Vagina (tissue), 2 donors: ENCODE data around the gene LAMA1. TPM values are rescaled to one million over a fixed set of nuclear protein-coding genes. Genes with fewer than 3 reads are reported as not detected.

Source experiments
- DNase-seq, 2 donors: peaks; one replicate each; pipeline ENCODE4 v3.0.0-alpha.2; 2017; ENCODE audit errors: extremely low spot score in 2 of 2
- H3K27ac ChIP-seq: fragments of 200-600 bp; sonication (generic); one replicate; pipeline ENCODE4 v1.5.1; 2019
- H3K27me3 ChIP-seq: fragments of 200-600 bp; sonication (generic); one replicate; pipeline ENCODE4 v1.5.1; 2019
- H3K36me3 ChIP-seq, 2 donors: fragments of 200-600 bp; sonication (generic); one replicate each; pipeline ENCODE4 v1.5.1; 2017 to 2019
- H3K4me1 ChIP-seq: fragments of 200-600 bp; sonication (generic); one replicate; pipeline ENCODE4 v1.5.1; 2019
- H3K4me3 ChIP-seq, 2 donors: fragments of 200-600 bp; sonication (generic); 1 replicate in 1 of 2; 2 replicates in 1 of 2; pipeline ENCODE4 v1.5.1; 2016 to 2019
- H3K9me3 ChIP-seq: fragments of 200-600 bp; sonication (generic); one replicate; pipeline ENCODE4 v1.5.1; 2019
- CTCF ChIP-seq, 3 experiments: fragments of 450-650 bp in 2 of 3; fragments of 200-600 bp in 1 of 3; sonication (generic) in 1 of 3; IDR thresholded peaks; one replicate each; pipeline ENCODE4 v1.5.1; 2017 to 2019; ENCODE audit warnings: antibody characterized with exemption in 3 of 3, mild to moderate bottlenecking in 2 of 3, moderate library complexity in 2 of 3
- POLR2A ChIP-seq, 2 donors: fragments of 450-650 bp; IDR thresholded peaks; one replicate each; pipeline ENCODE4 v1.6.1; 2017; ENCODE audit warnings: antibody characterized with exemption in 2 of 2, mild to moderate bottlenecking in 2 of 2, moderate library complexity in 2 of 2
- POLR2AphosphoS5 ChIP-seq, 2 donors: sonication (generic); formaldehyde crosslinking; IDR thresholded peaks; one replicate each; pipeline ENCODE4 v1.9.0; 2017; ENCODE audit warnings: antibody characterized with exemption in 2 of 2, mild to moderate bottlenecking in 2 of 2, low read depth in 1 of 2; ENCODE audit not compliant: insufficient read depth in 1 of 2
- intact Hi-C: fragments of 100-400 bp; cut with DNase I; formaldehyde crosslinking; loops from one replicate; pipeline ENCODE4 v1.15.1; 2023
- total RNA-seq: library from RNA; depleted of rRNA; stranded (reverse); fragments of >200 nt; gene quantifications from one replicate; pipeline ENCODE4 v1.2.3, GENCODE V29; 2016

The LAMA1 gene
- total RNA-seq, 1 donor from 2014 or later = 1.5 TPM

- intact Hi-C loops = no loop called here
- DNase-seq = no peak
- Histone ChIP-seq H3K27me3 (no peaks in the 10 kb centered on the region), H3K36me3 (no peaks in the 10 kb centered on the region), H3K4me3 (no peak overlapping the region), H3K9me3 (no peaks in the 10 kb centered on the region), H3K27ac (no peak overlapping the region), H3K4me1 (no peaks in the 10 kb centered on the region)
- no peak for TF ChIP-seq POLR2AphosphoS5 (IDR thresholded peaks at IDR 0.05; ENCODE audit: insufficient read depth in 1 of 2, low read depth in 1 of 2)
Measured at GRCh38 chr18:7047336-7047735, 70.3 kb downstream of the LAMA1 start.

GRCh38 chr18:7038330-7038851 is 79.2 kb downstream of the LAMA1 start:
- Histone ChIP-seq H3K27me3 (no peaks in the 10 kb centered on the region), H3K36me3 (no peaks in the 10 kb centered on the region), H3K27ac (peak overlapping the region; percentile 78), H3K4me1 (peaks cover 6% of the 10 kb centered on the region), H3K9me3 (no peaks in the 10 kb centered on the region), H3K4me3 (no peak overlapping the region)
- TF ChIP-seq POLR2AphosphoS5 (IDR thresholded peaks at IDR 0.05; ENCODE audit: insufficient read depth in 1 of 2, low read depth in 1 of 2) (peak; percentile 93 to 95), CTCF (IDR thresholded peaks at IDR 0.05) (peak in 1 of 3 experiments; percentile 76), POLR2A (IDR thresholded peaks at IDR 0.05) (no peak)
- intact Hi-C loops = no loop called here
- DNase-seq = peak in 1 of 2 donors; percentile 99

GRCh38 chr18:7037470-7037869 is 80.1 kb downstream of the LAMA1 start:
- TF ChIP-seq POLR2AphosphoS5 (IDR thresholded peaks at IDR 0.05; ENCODE audit: insufficient read depth in 1 of 2, low read depth in 1 of 2) (no peak), POLR2A (IDR thresholded peaks at IDR 0.05) (no peak), CTCF (IDR thresholded peaks at IDR 0.05) (no peak)
- Histone ChIP-seq H3K4me1 (peaks cover 6% of the 10 kb centered on the region), H3K27ac (peak overlapping the region; percentile 78), H3K4me3 (no peak overlapping the region), H3K36me3 (no peaks in the 10 kb centered on the region), H3K9me3 (no peaks in the 10 kb centered on the region), H3K27me3 (no peaks in the 10 kb centered on the region)
- DNase-seq = no peak
- intact Hi-C loops = no loop called here

- DNase-seq = no peak
Measured at GRCh38 chr18:7035807-7036206, 81.8 kb downstream of the LAMA1 start.

GRCh38 chr18:7034924-7035323 is 82.7 kb downstream of the LAMA1 start:
- H3K27ac ChIP-seq = no peak overlapping the region
- no peaks in the 10 kb centered on the region for H3K36me3 ChIP-seq
- intact Hi-C loops = no loop called here
- no peaks in the 10 kb centered on the region for H3K9me3 ChIP-seq
- H3K27me3 ChIP-seq = no peaks in the 10 kb centered on the region
- no peak for DNase-seq
- H3K4me1 ChIP-seq = peaks cover 6% of the 10 kb centered on the region
- TF ChIP-seq CTCF (IDR thresholded peaks at IDR 0.05) (no peak), POLR2A (IDR thresholded peaks at IDR 0.05) (no peak), POLR2AphosphoS5 (IDR thresholded peaks at IDR 0.05; ENCODE audit: insufficient read depth in 1 of 2, low read depth in 1 of 2) (no peak)
- H3K4me3 ChIP-seq = no peak overlapping the region

More at GRCh38 chr18:7035807-7036206, 81.8 kb downstream of the LAMA1 start:
- H3K27me3 ChIP-seq = no peaks in the 10 kb centered on the region
- H3K36me3 ChIP-seq = no peaks in the 10 kb centered on the region
- peaks cover 6% of the 10 kb centered on the region for H3K4me1 ChIP-seq
- intact Hi-C loops = no loop called here
- TF ChIP-seq POLR2AphosphoS5 (IDR thresholded peaks at IDR 0.05; ENCODE audit: insufficient read depth in 1 of 2, low read depth in 1 of 2) (no peak), CTCF (IDR thresholded peaks at IDR 0.05) (no peak), POLR2A (IDR thresholded peaks at IDR 0.05) (no peak)
- H3K4me3 ChIP-seq = no peak overlapping the region
- no peaks in the 10 kb centered on the region for H3K9me3 ChIP-seq
- no peak overlapping the region for H3K27ac ChIP-seq
